ENCODE results near the gene GRAMD4.

GRCh38 chr22:46633334-46633890 lies 13.2 kb downstream of the GRAMD4 start:
- no peak for TF ChIP-seq CTCF (IDR thresholded peaks at IDR 0.05 in 4 of 5, conservative IDR thresholded peaks at IDR 0.05 in 1 of 5)
- no peak for TF ChIP-seq POLR2A (IDR thresholded peaks at IDR 0.05)

Measured in gastrocnemius medialis (tissue), 4 donors.